NCI-H187 (cell line): ENCODE measurements around the gene ELK1.
"Not testable (repeated sequence)": the region's sequence is repeated elsewhere in the genome, so short reads cannot be mapped to it uniquely, and the experiment has no call there.

Source experiments
- DNase-seq, 2 experiments: peaks; one replicate each; lab custom pipeline; 2025; lab: John Stamatoyannopoulos, UW

ELK1 gene

DNA sequence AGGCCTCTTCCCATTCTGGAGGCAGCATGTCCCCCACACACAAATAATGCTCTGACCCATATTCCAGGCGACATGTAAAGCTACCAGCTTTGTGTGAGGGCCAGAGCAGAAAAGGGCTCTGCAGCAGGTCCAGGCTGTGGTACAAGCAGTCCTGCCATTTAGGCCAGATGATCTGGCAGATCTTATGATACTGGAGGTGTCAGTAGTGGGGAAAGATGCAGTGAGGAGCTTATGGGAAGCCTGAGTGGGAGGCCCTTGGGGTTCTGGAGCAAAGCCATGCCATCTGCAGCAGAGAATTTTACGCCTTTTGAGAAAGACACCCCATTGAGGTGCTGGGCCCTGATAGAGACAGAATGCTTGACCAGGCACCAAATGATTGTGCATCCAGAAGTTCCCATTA is 38.4 kb downstream of the ELK1 start:
- DNase-seq, result no peak

- DNase-seq, result no peak
Observed at GRCh38 chrX:47611489-47611888, 38.9 kb downstream of the ELK1 start.

GRCh38 chrX:47610511-47610910 is 39.9 kb downstream of the ELK1 start:
- no peak for DNase-seq

GRCh38 chrX:47608130-47608810 is 42.1 kb downstream of the ELK1 start:
- no peak for DNase-seq

DNA sequence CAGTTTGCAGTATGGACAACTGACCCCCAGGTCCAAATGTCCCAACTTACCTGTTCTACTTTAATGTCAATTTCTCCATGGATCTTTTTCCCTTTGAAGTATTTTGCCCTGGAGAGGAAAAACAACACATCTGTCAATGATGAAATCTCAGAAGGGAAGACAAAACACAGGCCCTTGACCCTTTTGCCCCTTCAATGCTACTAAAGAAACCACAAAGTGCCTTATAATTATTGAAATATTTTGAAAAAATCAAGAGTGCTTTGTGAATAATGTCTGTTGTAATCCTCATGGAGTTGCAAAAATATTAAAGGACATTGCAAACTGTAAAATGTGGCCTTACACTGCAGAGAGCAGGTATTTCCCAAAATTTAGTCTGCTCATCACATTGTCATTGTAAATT is 43.3 kb downstream of the ELK1 start:
- DNase-seq, result no peak

DNA sequence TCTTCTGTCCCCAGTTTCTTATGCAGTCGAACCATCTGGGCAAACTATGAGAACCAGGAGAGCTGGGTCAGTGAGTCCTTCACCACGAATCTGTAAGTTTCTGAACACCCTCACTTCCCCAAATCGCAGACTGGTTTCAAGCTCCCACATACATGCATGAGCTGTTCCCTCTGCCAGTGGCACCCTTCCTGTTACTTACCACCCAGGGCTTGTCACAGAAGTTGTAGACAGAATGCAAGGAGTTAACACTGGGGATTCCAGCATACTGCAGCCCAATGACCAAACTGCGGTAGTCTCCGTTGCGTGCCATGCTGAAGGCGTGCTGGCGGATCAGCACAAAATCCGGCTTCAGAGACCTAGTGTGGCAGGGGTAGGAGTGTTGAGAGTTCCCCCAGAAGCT is 45.3 kb downstream of the ELK1 start:
- DNase-seq, result no peak

- DNase-seq, result not testable (repeated sequence)
Observed at GRCh38 chrX:47603125-47603524, 47.2 kb downstream of the ELK1 start.

DNA sequence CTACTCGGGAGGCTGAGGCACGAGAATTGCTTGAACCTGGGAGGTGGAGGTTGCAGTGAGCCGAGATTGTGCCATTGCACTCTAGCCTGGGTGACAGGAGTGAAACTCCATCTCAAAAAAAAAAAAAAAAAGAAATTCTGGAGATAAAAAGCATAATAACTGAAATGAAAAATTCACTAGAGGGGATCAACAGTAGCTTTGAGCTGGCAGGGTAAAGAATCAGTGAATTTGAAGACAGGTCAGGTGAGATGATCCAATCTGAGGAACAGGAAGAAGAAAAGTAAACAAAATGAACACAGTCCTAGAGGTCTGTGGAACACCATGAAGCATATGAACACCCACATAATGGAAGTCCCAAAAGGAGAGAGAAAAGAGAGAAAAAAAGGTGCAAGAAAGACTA is 53.1 kb downstream of the ELK1 start:
- no peak for DNase-seq

DNA sequence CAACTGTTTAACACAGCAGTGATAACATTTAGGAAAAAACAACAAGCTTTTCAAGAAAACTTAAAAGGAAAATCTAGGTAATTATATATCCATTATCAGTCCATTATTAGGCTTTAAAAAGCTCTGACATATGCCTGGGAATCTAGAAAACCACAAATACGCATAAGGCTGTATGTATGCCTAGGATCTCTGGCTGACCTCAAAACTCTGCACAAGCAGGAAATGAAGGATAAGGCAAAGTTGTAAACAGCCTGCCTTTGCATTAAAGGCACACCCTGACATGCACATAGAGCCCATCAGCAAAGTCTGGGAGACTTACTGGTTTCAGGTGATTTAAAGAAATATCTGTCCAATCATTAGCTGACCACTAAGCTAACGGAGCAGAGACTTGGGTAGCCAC is 54.1 kb downstream of the ELK1 start:
- no peak for DNase-seq

- no peak for DNase-seq
Observed at GRCh38 chrX:47595716-47596251, 54.6 kb downstream of the ELK1 start.

DNA sequence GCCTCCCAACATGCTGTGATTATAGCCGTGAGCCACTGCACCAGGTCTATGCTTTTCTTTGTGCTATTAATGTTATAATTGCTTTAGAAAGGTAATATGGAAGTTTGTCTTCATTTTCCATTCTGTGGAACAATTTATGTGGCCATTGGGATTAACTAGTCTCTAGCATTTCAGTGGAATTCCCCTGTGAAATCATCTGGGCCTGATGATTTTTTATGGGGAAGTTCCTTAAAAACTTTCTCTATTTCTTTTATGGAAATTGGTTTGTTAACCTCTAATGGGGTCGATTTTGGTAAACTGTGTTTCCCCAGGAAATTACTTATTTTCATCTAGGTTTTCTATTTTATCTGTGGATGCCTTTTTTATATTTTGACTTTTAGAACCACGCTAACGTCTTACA is 56.8 kb downstream of the ELK1 start:
- no peak for DNase-seq

DNA sequence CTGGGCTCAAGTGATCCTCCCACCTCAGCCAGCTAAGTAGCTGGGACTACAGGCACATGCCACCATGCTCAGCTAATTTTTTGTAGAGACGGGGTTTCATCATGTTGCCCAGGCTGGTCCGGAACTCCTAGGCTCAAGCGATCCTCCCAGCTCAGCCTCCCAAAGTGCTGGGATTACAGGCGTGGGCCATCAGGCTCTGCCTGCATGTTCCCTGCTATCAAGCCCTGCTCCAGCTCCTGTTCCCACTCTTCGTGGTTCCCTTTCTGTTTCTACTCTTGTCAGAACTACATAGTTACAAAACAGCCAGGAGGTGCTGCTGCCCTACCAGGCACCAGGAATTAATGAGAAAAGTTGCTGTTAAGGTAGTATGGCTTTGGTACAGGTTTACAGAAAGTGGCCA is 59.4 kb downstream of the ELK1 start:
- DNase-seq, result no peak

DNA sequence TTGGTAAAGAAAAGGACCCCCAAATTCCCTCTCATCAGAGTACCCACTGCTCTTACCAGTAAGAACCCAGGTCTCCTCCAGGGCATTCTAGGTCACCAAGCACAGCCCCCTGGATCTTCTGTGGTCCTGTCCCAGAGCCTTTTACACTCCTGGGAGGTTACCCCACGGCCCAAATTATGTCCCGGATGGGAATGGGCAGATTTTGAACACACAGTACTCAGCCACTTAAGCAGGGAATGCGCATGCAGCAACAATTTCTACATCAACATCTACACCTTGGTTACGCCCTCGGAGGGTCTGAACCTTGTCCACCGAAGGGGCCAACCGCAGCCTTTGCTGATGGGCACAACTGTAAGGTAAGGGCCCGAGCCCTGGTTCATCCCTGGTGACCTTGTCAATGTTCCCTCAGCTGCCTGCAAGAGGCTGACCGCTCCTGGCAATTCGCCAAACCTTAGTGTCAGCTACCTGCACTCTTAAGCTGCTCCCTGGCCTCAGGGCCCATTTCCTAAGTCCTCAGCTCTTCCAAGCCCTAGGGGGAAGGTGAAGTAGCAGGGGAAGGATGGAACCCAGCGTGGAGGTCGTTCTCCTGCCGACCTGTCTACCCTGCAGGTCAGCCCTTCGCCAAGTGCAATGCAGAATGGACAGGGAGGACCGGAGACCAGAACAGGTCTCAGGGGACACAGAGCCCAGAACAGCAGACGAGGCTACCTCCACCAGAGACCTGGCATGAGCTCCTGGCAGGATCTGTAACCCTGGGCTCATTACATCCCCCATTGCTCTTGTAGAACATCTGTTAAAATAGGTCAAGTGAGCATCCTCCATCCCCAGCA is 62.2 kb downstream of the ELK1 start:
- DNase-seq, result no peak

DNA sequence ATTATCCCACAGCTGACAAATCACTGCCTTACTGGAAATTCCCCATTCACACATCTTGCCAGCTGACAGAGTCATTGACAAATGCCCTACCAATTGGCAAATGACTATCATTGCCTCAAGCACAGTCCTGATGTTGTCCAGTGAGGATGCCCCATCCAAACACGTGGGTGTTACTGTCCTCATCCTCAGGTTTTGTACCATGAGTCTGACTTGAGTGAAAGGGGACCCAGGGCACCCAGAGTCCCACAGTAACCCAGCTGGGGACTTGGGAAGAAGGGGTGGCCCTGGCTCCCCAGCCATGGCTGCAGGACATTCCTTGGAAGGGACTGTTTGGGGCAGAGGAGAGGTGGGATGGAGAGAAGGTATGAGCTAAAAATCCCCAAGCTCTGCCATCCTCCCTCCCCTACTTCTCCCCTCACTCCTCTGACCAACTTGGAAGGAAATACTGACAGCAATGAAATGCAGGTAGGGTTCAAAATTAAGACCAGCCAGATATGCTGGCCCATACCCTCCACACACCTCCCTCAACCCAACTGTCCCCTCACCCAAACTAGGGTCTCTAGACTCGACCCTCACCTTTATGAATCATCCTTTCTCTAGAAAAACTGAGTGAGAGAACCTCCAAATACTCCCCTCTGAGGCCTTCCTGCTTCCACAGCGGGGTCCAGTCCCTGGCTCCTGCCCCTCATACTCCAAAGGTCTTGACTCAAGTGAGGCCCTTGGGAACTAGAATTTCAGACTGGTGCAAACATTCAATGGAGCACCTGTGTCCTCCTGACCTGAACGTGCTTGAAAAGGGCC is 63.1 kb downstream of the ELK1 start:
- DNase-seq, result no peak

GRCh38 chrX:47586043-47586787 is 64.1 kb downstream of the ELK1 start:
- DNase-seq, result no peak
